ENCODE data around the gene STX2.
A peak's percentile ranks its signal among the peaks of the same experiment; 100 is the strongest.
"Not testable (repeated sequence)": the region's sequence is repeated elsewhere in the genome, so short reads cannot be mapped to it uniquely, and the experiment has no call there.

Gene STX2

GRCh38 chr12:130791629-130792028 is 47.4 kb downstream of the STX2 start:
- H3K36me3 Mint-ChIP-seq (ENCODE audit: low read depth) = peaks cover 8% of the 10 kb centered on the region
- no peak for DNase-seq
- no peak overlapping the region for H3K27ac Mint-ChIP-seq
- H3K27me3 Mint-ChIP-seq (ENCODE audit: low read depth, poor library complexity) = peaks cover 7% of the 10 kb centered on the region
- no peak overlapping the region for H3K4me3 Mint-ChIP-seq
- TF ChIP-seq CTCF (IDR thresholded peaks at IDR 0.05) = no peak
- H3K4me1 Mint-ChIP-seq = peaks cover 28% of the 10 kb centered on the region
- H3K9me3 Mint-ChIP-seq = peaks cover 3% of the 10 kb centered on the region

GRCh38 chr12:130788515-130788914 is 50.5 kb downstream of the STX2 start:
- DNase-seq = peak; percentile 35
- H3K27ac Mint-ChIP-seq = no peak overlapping the region

GRCh38 chr12:130787445-130788410 is 51.3 kb downstream of the STX2 start:
- H3K27me3 Mint-ChIP-seq (ENCODE audit: low read depth, poor library complexity) = peaks cover 13% of the 10 kb centered on the region
- peak; percentile 31 for DNase-seq
- H3K36me3 Mint-ChIP-seq (ENCODE audit: low read depth) = peaks cover 33% of the 10 kb centered on the region
- H3K4me3 Mint-ChIP-seq = peak overlapping the region; percentile 5
- H3K27ac Mint-ChIP-seq = no peak overlapping the region
- peaks cover 20% of the 10 kb centered on the region for H3K4me1 Mint-ChIP-seq
- H3K9me3 Mint-ChIP-seq = peaks cover 22% of the 10 kb centered on the region
- TF ChIP-seq CTCF (IDR thresholded peaks at IDR 0.05) = no peak

More at GRCh38 chr12:130788515-130788914, 50.5 kb downstream of the STX2 start:
- Mint-ChIP-seq H3K36me3 (ENCODE audit: low read depth) (peaks cover 28% of the 10 kb centered on the region), H3K4me3 (peak overlapping the region; percentile 3), H3K9me3 (peaks cover 22% of the 10 kb centered on the region), H3K27me3 (ENCODE audit: low read depth, poor library complexity) (peaks cover 10% of the 10 kb centered on the region), H3K4me1 (peaks cover 27% of the 10 kb centered on the region)
- no peak for TF ChIP-seq CTCF (IDR thresholded peaks at IDR 0.05)

GRCh38 chr12:130787041-130787440 is 52.0 kb downstream of the STX2 start:
- Mint-ChIP-seq H3K27ac (no peak overlapping the region), H3K36me3 (ENCODE audit: low read depth) (peaks cover 33% of the 10 kb centered on the region), H3K4me3 (no peak overlapping the region), H3K4me1 (peaks cover 17% of the 10 kb centered on the region), H3K9me3 (peaks cover 22% of the 10 kb centered on the region), H3K27me3 (ENCODE audit: low read depth, poor library complexity) (peaks cover 15% of the 10 kb centered on the region)
- no peak for TF ChIP-seq CTCF (IDR thresholded peaks at IDR 0.05)
- no peak for DNase-seq

- Mint-ChIP-seq H3K4me3 (no peak overlapping the region), H3K9me3 (peaks cover 22% of the 10 kb centered on the region), H3K4me1 (peaks cover 9% of the 10 kb centered on the region), H3K27ac (no peak overlapping the region), H3K36me3 (ENCODE audit: low read depth) (peaks cover 29% of the 10 kb centered on the region), H3K27me3 (ENCODE audit: low read depth, poor library complexity) (peaks cover 19% of the 10 kb centered on the region)
- TF ChIP-seq CTCF (IDR thresholded peaks at IDR 0.05) = no peak
- DNase-seq = no peak
These were observed 55.8 kb downstream of the STX2 start for GRCh38 chr12:130783110-130783715.

- H3K4me3 Mint-ChIP-seq, H3K4me1 Mint-ChIP-seq, H3K27ac Mint-ChIP-seq, DNase-seq: not testable (repeated sequence)
- Mint-ChIP-seq H3K36me3 (ENCODE audit: low read depth) (peaks cover 25% of the 10 kb centered on the region), H3K27me3 (ENCODE audit: low read depth, poor library complexity) (peaks cover 13% of the 10 kb centered on the region), H3K9me3 (peaks cover 19% of the 10 kb centered on the region)
These were observed 56.8 kb downstream of the STX2 start for GRCh38 chr12:130782245-130782644.

All from nephron progenitor cell (in vitro differentiated cells).